SHP77 treated with DMSO at 0.1 percent for 48 hours (cell line): Measurements from ENCODE around the gene RASL12.
"Not testable (repeated sequence)": the region's sequence is repeated elsewhere in the genome, so short reads cannot be mapped to it uniquely, and the experiment has no call there.

Experiments used
- DNase-seq: peaks from one replicate; lab custom pipeline; 2025; lab: John Stamatoyannopoulos, UW

RASL12 gene

GRCh38 chr15:65055201-65055870, 12.5 kb downstream of the RASL12 start:
- DNase-seq, result no peak

DNA sequence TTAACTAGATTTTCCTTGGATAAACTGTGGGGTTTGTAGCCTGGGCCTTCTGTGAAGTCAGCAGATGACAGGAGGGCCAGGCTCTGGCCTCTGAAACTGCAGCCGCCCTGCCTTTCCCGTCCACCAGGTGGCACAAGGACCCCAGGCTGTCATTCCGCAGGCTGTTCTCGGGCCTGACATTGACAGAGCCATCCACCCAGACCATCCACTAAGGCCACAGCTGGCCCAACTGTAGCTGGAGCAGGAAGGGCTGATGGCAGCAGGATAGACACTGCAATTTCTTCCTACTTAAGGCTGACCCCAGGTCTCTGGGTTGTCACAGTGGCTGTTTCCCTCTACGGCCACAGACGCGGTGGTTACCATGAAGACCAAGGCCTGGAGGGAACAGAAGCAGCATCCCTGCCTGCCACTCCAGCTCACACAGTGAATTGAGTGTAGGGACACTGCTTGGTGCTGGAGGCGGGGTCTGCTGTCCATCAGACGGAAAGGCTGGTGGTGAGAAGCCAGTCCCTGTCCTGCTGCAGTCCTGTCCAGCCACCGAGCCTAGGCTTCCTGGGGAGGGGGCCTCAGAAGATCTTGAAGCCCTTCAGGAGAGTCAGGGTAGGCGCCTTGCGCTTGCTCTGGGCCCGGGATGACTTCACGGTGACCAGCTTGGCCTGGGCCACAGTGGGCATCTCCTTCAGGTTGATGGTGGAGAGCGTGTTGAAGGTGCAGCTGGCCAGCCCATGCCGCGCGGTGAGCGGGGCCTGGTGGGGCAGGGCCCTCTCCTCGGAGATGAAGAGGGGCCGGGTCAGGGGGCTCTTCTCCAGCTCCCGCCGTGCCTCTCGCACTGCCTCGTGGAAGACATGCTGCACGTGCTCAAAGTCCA, 13.2 kb downstream of the RASL12 start:
- peak; percentile 60 for DNase-seq

GRCh38 chr15:65052956-65053355, 14.8 kb downstream of the RASL12 start:
- no peak for DNase-seq

- no peak for DNase-seq
Observed at GRCh38 chr15:65051266-65051665, 16.5 kb downstream of the RASL12 start.

GRCh38 chr15:65050270-65050669, 17.5 kb downstream of the RASL12 start:
- no peak for DNase-seq

DNA sequence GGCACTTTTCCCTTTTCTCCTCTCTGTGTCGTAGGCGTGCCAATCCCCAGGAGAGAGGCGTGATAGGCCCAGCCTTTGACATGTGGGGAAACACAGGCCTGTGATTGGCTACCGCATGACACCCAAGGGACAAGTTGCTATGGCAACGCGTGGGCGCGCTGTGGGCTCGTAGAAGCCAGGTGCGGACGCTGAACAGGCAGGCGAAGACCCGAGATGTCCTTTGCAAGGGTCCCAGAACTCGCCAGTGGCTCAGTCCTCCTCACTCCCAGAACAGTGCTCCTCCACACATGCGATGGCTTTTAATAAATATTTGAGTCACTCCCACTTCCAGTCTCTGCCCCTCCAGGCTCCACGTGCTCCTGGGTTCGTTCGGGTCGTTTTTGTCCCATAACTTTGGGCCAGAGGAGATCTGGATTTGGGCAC, 18.4 kb downstream of the RASL12 start:
- DNase-seq, result peak; percentile 95

DNA sequence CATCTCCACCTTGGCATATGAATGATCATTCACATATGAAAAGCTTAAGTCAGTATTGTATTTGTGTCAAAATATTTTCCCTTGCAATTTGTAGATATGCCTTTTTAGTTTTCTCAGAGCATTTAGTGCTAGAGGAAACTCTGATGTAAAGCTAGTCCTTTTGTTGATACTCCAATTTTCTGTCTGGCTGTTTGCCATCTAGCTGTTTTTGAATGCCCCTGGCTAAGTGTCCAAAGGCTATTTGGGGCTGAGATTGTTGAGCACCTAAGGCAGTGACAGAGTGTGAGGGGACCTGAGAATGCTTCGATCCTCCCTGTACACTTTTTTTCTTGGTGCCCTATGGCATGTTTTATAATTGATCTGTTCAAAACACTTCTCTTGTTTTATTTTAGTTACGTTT, 19.6 kb downstream of the RASL12 start:
- no peak for DNase-seq

DNA sequence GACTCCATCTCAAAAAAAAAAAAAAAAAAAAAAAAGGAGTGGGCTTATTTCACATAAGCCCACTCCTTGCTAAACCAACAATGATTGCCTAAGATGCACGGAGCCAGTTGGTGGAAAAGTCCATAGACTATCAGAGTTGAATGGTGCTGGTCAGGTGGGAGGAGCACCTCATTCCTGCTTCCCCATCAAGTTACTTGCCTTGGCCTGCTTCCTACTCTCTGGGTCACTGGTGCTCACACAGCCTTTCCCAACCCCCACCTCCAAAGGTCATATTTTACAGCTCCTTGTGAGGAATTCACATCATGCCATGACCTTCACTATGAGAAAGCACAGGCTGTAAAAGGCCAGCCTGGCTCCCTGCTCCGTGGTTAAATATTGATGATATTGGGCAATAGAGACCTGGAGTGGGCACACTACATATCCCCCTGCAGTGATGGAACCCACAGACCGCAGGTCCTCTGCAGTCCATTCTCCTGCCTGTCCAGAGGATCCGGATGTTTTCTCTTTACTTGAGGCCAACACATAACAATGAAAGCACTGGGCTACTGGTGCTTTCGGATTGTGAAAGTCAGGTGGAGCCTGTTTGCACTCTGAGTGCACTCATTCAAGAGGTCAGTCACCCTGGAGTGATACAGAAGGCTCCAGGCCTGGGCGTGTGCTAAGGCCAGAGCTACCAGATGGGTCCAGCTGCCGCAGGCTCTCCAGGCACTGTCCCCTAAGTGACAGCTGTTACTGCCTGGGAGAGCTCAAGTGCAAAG, 22.9 kb downstream of the RASL12 start, which contains the start of gene SLC51B:
Gene SLC51B, plus strand, starts transcription at position 664 of the 758 bp plus-strand sequence. CDS start 4,618 bp downstream, outside the sequence.
- peak; percentile 67 for DNase-seq

GRCh38 chr15:65044218-65044617, 23.6 kb downstream of the RASL12 start:
- DNase-seq, result not testable (repeated sequence)

DNA sequence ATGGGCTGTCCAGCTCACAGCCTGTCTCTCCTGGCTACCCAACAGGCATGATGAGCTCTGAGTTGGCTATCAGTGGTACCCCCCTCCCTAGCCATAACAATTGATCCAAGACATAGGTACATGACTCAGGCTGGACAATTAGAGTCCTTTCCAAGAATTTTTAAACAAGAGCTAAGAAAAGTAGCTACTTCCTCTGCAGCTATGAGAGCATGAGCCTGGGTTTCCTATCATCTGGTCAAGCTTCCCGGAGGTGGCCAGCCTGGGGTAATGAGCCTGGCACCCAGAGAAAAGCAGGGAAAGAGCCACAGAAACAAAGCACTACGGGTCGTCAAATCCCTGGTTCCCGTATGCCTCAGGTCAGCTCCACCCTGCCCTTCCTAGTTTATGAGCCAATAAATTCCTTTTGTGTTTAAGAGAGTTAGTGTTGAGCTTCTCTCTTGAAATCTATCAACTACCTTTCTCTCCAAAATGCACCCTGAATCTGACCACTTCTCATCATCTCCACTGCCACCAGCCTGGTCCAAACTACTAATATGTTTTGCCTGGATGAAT, 24.9 kb downstream of the RASL12 start:
- no peak for DNase-seq

- no peak for DNase-seq
Observed at GRCh38 chr15:65041787-65042186, 26.0 kb downstream of the RASL12 start.

DNA sequence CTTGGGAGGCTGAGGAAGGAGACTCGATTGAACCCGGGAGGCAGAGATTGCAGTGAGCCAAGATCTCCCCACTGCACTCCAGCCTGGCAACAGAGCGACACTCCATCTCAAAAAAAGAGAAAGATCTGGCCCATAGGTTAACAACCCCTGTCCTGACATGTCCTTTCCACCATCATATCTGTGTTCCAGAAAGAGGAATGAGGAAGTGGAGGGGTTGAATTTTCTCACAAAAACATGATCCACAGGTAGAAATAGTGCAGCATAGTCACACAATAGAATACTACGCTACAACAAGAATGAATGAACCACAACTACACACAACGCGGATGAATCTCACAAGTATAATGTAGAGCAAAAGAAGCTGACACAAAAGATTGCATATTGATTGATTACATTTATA, 27.3 kb downstream of the RASL12 start:
- no peak for DNase-seq

- no peak for DNase-seq
Observed at GRCh38 chr15:65038836-65039235, 29.0 kb downstream of the RASL12 start.

DNA sequence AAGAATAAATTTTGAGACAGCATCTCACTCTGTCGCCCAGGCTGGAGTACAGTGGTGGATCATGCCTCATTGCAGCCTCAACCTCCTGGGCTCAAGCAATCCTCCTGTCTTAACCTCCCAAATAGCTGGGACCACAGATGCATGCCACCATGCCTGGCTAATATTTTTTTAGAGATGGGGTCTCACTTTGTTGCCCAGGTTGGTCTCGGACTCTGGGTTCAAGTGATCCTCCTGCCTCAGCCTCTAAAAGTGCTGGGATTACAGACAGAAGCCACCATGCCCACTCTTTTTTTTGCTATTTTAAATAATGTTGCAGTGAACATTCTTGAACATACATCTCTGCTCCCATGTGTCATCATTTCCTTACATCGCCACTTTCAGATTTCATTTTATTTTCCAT, 29.4 kb downstream of the RASL12 start:
- no peak for DNase-seq

DNA sequence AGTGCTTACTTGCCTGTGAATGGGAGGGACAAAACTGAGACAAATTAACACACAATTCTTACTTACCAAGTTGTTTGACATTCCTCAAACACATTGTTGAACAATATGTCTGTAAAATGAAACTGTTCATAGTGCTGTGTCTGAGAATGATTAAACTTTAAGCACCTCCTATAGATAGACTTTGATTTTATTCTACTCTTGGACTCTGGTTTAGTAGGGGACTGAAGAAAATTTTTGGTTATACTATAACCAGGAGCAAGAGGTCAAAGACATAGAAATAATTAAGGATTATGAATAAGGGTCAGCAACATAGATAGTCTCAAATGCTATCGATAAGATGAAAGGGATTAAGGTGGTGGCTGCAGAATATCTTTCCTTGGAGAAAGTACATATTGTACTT, 30.5 kb downstream of the RASL12 start:
- no peak for DNase-seq

DNA sequence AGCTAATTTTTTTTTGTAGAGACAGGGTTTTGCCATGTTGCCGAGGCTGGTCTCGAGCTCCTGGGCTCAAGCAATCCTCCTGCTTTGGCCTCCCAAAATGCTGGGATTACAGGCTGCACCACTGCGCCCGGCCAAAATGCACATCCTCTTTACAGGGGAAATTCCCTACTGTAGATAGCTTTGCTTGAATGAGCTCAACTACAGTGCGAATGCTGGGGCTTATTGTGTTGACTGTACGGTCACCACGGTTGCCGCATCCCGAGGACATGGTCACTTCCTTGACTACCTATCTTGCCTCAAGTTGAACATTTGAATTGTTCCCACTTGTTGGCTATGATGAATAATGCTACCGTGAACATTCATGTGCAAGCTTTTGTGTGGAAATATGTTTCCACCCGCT, 33.1 kb downstream of the RASL12 start:
- no peak for DNase-seq

GRCh38 chr15:65033659-65034269, 34.0 kb downstream of the RASL12 start:
- peak; percentile 51 for DNase-seq

GRCh38 chr15:65032801-65033537, 34.8 kb downstream of the RASL12 start:
- DNase-seq, result peak; percentile 89

- DNase-seq, result no peak
Observed at GRCh38 chr15:65029736-65030208, 38.0 kb downstream of the RASL12 start.

- DNase-seq, result peak; percentile 57
Observed at GRCh38 chr15:65028921-65029735, 38.7 kb downstream of the RASL12 start, which contains the start of gene MTFMT. MTFMT (minus strand) TSS chr15:65029639; CDS start chr15:65029613, 26 bp downstream.
